H1 (cell line): ENCODE measurements around the gene LCN6. TPM values are rescaled to one million over a fixed set of nuclear protein-coding genes. Genes with fewer than 3 reads are reported as not detected.

Experiments used
- CTCF ChIA-PET: fragments of 300-600 bp; sonication (Branson Sonifier 250); formaldehyde crosslinking; loops from one replicate; lab custom pipeline; 2021; ENCODE audit not compliant: partially characterized antibody; lab: Charles Lee
- POLR2A ChIA-PET: fragments of 300-600 bp; sonication (Branson Sonifier 250); formaldehyde crosslinking; loops from one replicate; lab custom pipeline; 2021; ENCODE audit warnings: inconsistent platforms; ENCODE audit not compliant: partially characterized antibody; lab: Charles Lee
- DNase-seq, 2 experiments: peaks; one replicate each; pipeline versions ENCODE4 v3.0.0 to v3.0.0-alpha.2; 2010 to 2022; ENCODE audit warnings: low spot score in 2 of 2, low read depth in 1 of 2, mixed read lengths in 1 of 2
- FAIRE-seq: peaks from 2 replicates; lab custom pipeline; 2011; peaks lifted over from hg19 to GRCh38; lab: Jason Lieb, UNC
- H2AFZ ChIP-seq: 2 replicates; pipeline ENCODE4 v1.8.1; 2012; ENCODE audit warnings: low read length, inconsistent platforms
- H2AK5ac ChIP-seq: 2 replicates; pipeline ENCODE4 v1.6.1; 2013; ENCODE audit warnings: low read depth, low read length
- H2BK120ac ChIP-seq: replicated peaks from 2 replicates; pipeline ENCODE3; 2013; ENCODE audit warnings: low read depth, low read length, inconsistent platforms
- H2BK12ac ChIP-seq: 2 replicates; pipeline ENCODE4 v1.6.1; 2013; ENCODE audit warnings: low read depth, low read length
- H2BK15ac ChIP-seq: 2 replicates; pipeline ENCODE4 v1.6.1; 2013; ENCODE audit warnings: low read length
- H2BK20ac ChIP-seq: 2 replicates; pipeline ENCODE4 v1.6.1; 2013; ENCODE audit warnings: low read length
- H2BK5ac ChIP-seq: 2 replicates; pipeline ENCODE4 v1.6.1; 2013; ENCODE audit warnings: low read depth, low read length
- H3K14ac ChIP-seq: 2 replicates; pipeline ENCODE4 v1.6.1; 2013; ENCODE audit warnings: inconsistent platforms; ENCODE audit not compliant: insufficient read length
- H3K18ac ChIP-seq: 2 replicates; pipeline ENCODE4 v1.6.1; 2013; ENCODE audit warnings: low read length; ENCODE audit errors: extremely low read depth
- H3K23ac ChIP-seq: 2 replicates; pipeline ENCODE4 v1.6.1; 2013; ENCODE audit warnings: inconsistent platforms; ENCODE audit not compliant: insufficient read length
- H3K23me2 ChIP-seq: 2 replicates; pipeline ENCODE4 v1.6.1; 2013; ENCODE audit warnings: low read depth, low read length
- H3K27ac ChIP-seq: 2 replicates; pipeline ENCODE4 v1.6.1; 2011; ENCODE audit warnings: low read depth, low read length, inconsistent platforms
- H3K27me3 ChIP-seq, 4 experiments: replicated peaks in 1 of 4; 1 replicate in 1 of 4; 2 replicates in 3 of 4; pipeline versions ENCODE4 v1.6.1 to v1.8.1; 2011 to 2013; ENCODE audit warnings: low read length in 3 of 4, mild to moderate bottlenecking in 3 of 4, inconsistent platforms in 2 of 4, mixed read lengths in 2 of 4, moderate library complexity in 1 of 4; ENCODE audit not compliant: control insufficient read depth in 3 of 4, insufficient read depth in 3 of 4; ENCODE audit errors: extremely low read depth in 1 of 4
- H3K36me3 ChIP-seq, 4 experiments: 2 replicates each; pipeline versions ENCODE4 v1.6.1 to v1.8.1; 2011 to 2013; ENCODE audit warnings: mild to moderate bottlenecking in 4 of 4, low read length in 3 of 4, moderate library complexity in 2 of 4, control low read depth in 1 of 4, inconsistent platforms in 1 of 4; ENCODE audit not compliant: insufficient read depth in 4 of 4, control insufficient read depth in 2 of 4
- H3K4ac ChIP-seq: replicated peaks from 2 replicates; pipeline ENCODE3; 2013; ENCODE audit warnings: low read length, low read depth, mixed read lengths, inconsistent platforms; ENCODE audit not compliant: insufficient read length
- H3K4me1 ChIP-seq, 4 experiments: replicated peaks in 1 of 4; 1 replicate in 1 of 4; 2 replicates in 3 of 4; pipeline versions ENCODE4 v1.6.1 to v1.8.1; 2011 to 2013; ENCODE audit warnings: low read length in 3 of 4, inconsistent platforms in 2 of 4, mixed read lengths in 1 of 4; ENCODE audit not compliant: insufficient read depth in 4 of 4, control insufficient read depth in 3 of 4
- H3K4me2 ChIP-seq, 2 experiments: 2 replicates each; pipeline versions ENCODE4 v1.6.1 to v1.8.1; 2011 to 2013; ENCODE audit warnings: low read depth in 2 of 2, low read length in 2 of 2, control low read depth in 1 of 2, inconsistent platforms in 1 of 2, mild to moderate bottlenecking in 1 of 2; ENCODE audit not compliant: insufficient read depth in 1 of 2
- H3K4me3 ChIP-seq, 4 experiments: fragments of 200-600, 300-600 bp in 1 of 4; sonication (generic), shearing (Covaris generic), sonication (Bioruptor Twin) in 1 of 4; 2 replicates each; pipeline versions ENCODE4 v1.5.1 to v1.8.1; 2011 to 2016; ENCODE audit warnings: low read length in 4 of 4, low read depth in 3 of 4, control low read depth in 2 of 4, inconsistent platforms in 2 of 4, mild to moderate bottlenecking in 2 of 4, mixed read lengths in 1 of 4, moderate library complexity in 1 of 4; ENCODE audit not compliant: insufficient read depth in 2 of 4; ENCODE audit errors: extremely low read depth in 1 of 4
- H3K56ac ChIP-seq: replicated peaks from 2 replicates; pipeline ENCODE3; 2013; ENCODE audit warnings: low read depth, mild to moderate bottlenecking, mixed read lengths, low read length, inconsistent platforms; ENCODE audit not compliant: insufficient read length
- H3K79me1 ChIP-seq: 2 replicates; pipeline ENCODE4 v1.6.1; 2013; ENCODE audit warnings: low read depth, low read length, control low read depth
- H3K79me2 ChIP-seq, 2 experiments: 2 replicates each; pipeline versions ENCODE4 v1.6.1 to v1.8.1; 2012 to 2013; ENCODE audit warnings: low read length in 2 of 2, mild to moderate bottlenecking in 2 of 2, inconsistent platforms in 1 of 2; ENCODE audit not compliant: insufficient read depth in 2 of 2, control insufficient read depth in 1 of 2
- H3K9ac ChIP-seq, 4 experiments: replicated peaks in 1 of 4; 1 replicate in 1 of 4; 2 replicates in 3 of 4; pipeline versions ENCODE4 v1.6.1 to v1.8.1; 2011 to 2013; ENCODE audit warnings: low read depth in 3 of 4, low read length in 3 of 4, control low read depth in 2 of 4, mild to moderate bottlenecking in 2 of 4, moderate library complexity in 2 of 4, inconsistent platforms in 1 of 4; ENCODE audit errors: extremely low read depth in 1 of 4
- H3K9me3 ChIP-seq, 2 experiments: 2 replicates each; pipeline versions ENCODE4 v1.6.1 to v1.8.1; 2012 to 2013; ENCODE audit warnings: mild to moderate bottlenecking in 2 of 2, moderate library complexity in 2 of 2, control low read depth in 1 of 2, inconsistent platforms in 1 of 2, low read depth in 1 of 2, low read length in 1 of 2, mixed read lengths in 1 of 2; ENCODE audit not compliant: insufficient read depth in 2 of 2
- H4K20me1 ChIP-seq, 2 experiments: replicated peaks in 1 of 2; 2 replicates each; pipeline versions ENCODE3 to v1.8.1; 2011 to 2013; ENCODE audit warnings: inconsistent platforms in 2 of 2, low read length in 2 of 2, mild to moderate bottlenecking in 1 of 2; ENCODE audit not compliant: insufficient read depth in 2 of 2, control insufficient read depth in 1 of 2
- H4K5ac ChIP-seq: 2 replicates; pipeline ENCODE4 v1.6.1; 2013; ENCODE audit warnings: low read length, low read depth, mixed read lengths, inconsistent platforms; ENCODE audit not compliant: insufficient read length
- H4K8ac ChIP-seq: 2 replicates; pipeline ENCODE4 v1.8.0; 2013; ENCODE audit warnings: mild to moderate bottlenecking, moderate library complexity, low read length, inconsistent platforms; ENCODE audit not compliant: insufficient read depth; ENCODE audit errors: extremely low read depth
- H4K91ac ChIP-seq: replicated peaks from 2 replicates; pipeline ENCODE3; 2013; ENCODE audit warnings: low read length, mixed read lengths, inconsistent platforms; ENCODE audit not compliant: insufficient read length
- ASH2L ChIP-seq: fragments of 200-600, 300-600 bp; sonication (generic); IDR thresholded peaks from one replicate; pipeline ENCODE4 v1.7.1; 2017; ENCODE audit warnings: low read length
- CBX8 ChIP-seq: fragments of 300-800, 300-1000 bp; sonication (generic); IDR thresholded peaks from 2 replicates; pipeline ENCODE4 v1.7.1; 2016; ENCODE audit warnings: low read depth, low read length, borderline replicate concordance
- HDAC6 ChIP-seq: IDR thresholded peaks from one replicate; pipeline ENCODE4 v1.7.1; 2012; ENCODE audit warnings: low read depth, mild to moderate bottlenecking, inconsistent platforms, low read length, moderate library complexity
- JUN ChIP-seq: IDR thresholded peaks from 2 replicates; pipeline ENCODE4 v1.6.1; 2011; ENCODE audit warnings: low read depth, mild to moderate bottlenecking, improper control_type of control experiment, low read length
- POU5F1 ChIP-seq: IDR thresholded peaks from 2 replicates; pipeline ENCODE4 v1.6.1; 2011; ENCODE audit warnings: low read depth, mild to moderate bottlenecking, low read length, moderate library complexity
- SIX5 ChIP-seq: IDR thresholded peaks from 2 replicates; pipeline ENCODE4 v1.6.1; 2011; ENCODE audit warnings: mild to moderate bottlenecking, low read depth, low read length
- SP2 ChIP-seq: IDR thresholded peaks from 2 replicates; pipeline ENCODE4 v1.6.1; 2012; ENCODE audit warnings: mild to moderate bottlenecking, low read length, inconsistent platforms
- YY1 ChIP-seq: IDR thresholded peaks from 2 replicates; pipeline ENCODE4 v1.6.1; 2011; ENCODE audit warnings: low read depth, mild to moderate bottlenecking, low read length
- ZNF274 ChIP-seq: IDR thresholded peaks from 2 replicates; pipeline ENCODE4 v1.7.0; 2012; ENCODE audit warnings: low read length, borderline replicate concordance; ENCODE audit errors: extremely low read depth
- WGBS, 2 experiments: shearing (Covaris generic) in 1 of 2; methylation state at CpG; one replicate each; pipeline versions ENCODE4 v1.1.6 to v1.1.7; 2013 to 2015; ENCODE audit warnings: low lambda C conversion rate in 2 of 2, mixed read lengths in 2 of 2, inconsistent platforms in 1 of 2, low coverage in 1 of 2, missing lambda C conversion rate in 1 of 2; ENCODE audit not compliant: insufficient replicate concordance in 2 of 2, insufficient coverage in 1 of 2, insufficient read length in 1 of 2; ENCODE audit errors: extremely low coverage in 1 of 2, missing lambda C conversion rate in 1 of 2; 5-methylcytosine and 5-hydroxymethylcytosine counted together
- polyA plus RNA-seq, 7 experiments: library from polyadenylated mRNA; depleted of rRNA in 3 of 7; stranded (reverse) in 5 of 7; unstranded in 2 of 7; fragments of >200 nt in 5 of 7; fragments of 200-250 nt in 2 of 7; gene quantifications; 1 replicate in 5 of 7; 2 replicates in 1 of 7; 4 replicates in 1 of 7; pipeline versions ENCODE4 v1.2.1 to v1.2.3, GENCODE V29; 2011 to 2013; ENCODE audit warnings: missing spikeins in 2 of 7, mixed read lengths in 2 of 7
- total RNA-seq: library from RNA; stranded (reverse); fragmentation: NEBNext Ultra II Directional; extraction: Animal tissue kit (Norgen Biotek cat#: 25700); gene quantifications from 2 replicates; pipeline ENCODE4 v1.2.1, GENCODE V29; 2021
- TF ChIP-seq, protein P1 (sequence below): IDR thresholded peaks from 2 replicates; pipeline ENCODE4 v1.6.1; 2012; ENCODE audit warnings: inconsistent platforms

Gene LCN6
- total and polyA plus RNA-seq, 2 of the 8 experiments (the other 6 are each of a cell fraction or from before 2014, with no cell fraction given): not detected

DNA sequence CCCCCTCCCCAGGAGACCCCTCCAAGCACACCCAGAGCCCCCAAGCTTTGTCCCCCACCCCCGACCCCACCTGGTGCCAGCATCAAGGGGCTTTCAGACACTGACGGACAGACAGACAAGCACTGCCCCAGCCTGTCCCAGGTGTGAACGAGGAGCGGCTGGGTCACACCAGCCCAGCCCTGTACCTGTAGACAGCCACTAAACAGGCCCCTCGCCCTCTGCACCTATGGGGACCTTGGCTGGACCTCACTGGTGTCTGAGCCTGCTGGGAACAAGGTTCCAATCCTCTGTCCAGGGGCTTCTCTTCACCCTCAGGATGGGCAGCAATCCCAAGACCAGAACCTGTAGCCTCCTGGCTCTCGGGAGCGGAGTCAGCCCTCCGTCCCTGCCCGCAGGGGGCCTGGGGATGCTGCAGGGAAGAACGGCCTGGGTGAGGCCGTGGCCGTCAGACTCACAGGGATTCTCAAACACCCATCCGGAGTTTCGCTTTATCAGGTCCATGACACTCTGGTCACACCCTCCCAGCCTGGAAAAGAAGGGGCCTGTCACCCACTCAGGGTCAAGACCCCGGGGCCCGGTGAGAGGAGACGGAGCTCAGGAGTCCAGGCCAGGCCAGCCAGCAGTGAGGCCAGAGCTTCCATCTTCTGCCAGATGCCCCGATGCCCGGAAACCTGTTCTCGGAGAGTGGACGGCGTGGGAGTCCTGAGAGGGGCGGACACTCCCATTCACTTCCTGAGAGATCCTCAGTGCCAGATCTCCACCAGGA is 2.8 kb downstream of the LCN6 start:
- H2BK120ac ChIP-seq: no peak overlapping the region
- no peak overlapping the region for H3K4me3 ChIP-seq
- no peak overlapping the region for H3K9ac ChIP-seq
- 93% methylated on average over 22 of the region's 23 CpGs; no CpG with 5 or more reads in 1 of the 2 experiments for WGBS, 2 experiments
- ChIA-PET CTCF (interaction anchor here (1.1 to 4.8 kb wide), 5 partner anchors 9 to 22 kb away, joined by 5 to 36 read pairs (median 8); partner anchors contain the start of gene LCN8), POLR2A (interaction anchor here (11.7 kb wide), 1 partner anchor 16 kb away, joined by 137 read pairs; no protein-coding TSS in a partner anchor)
- no peaks in the 10 kb centered on the region; the same call in 1 of the 2 replicates for H3K23me2 ChIP-seq
- no peak overlapping the region for H2AFZ ChIP-seq
- H4K91ac ChIP-seq: no peak overlapping the region
- H3K14ac ChIP-seq: no peak overlapping the region
- H3K4ac ChIP-seq: no peak overlapping the region
- TF ChIP-seq, protein P1, sequence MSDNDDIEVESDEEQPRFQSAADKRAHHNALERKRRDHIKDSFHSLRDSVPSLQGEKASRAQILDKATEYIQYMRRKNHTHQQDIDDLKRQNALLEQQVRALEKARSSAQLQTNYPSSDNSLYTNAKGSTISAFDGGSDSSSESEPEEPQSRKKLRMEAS: no peak
- TF ChIP-seq CBX8: no peak
- no peak for TF ChIP-seq SIX5
- TF ChIP-seq YY1: no peak
- no peak for TF ChIP-seq ZNF274
- no peak for TF ChIP-seq JUN
- no peak for TF ChIP-seq POU5F1
- no peak for TF ChIP-seq ASH2L
- TF ChIP-seq SP2: no peak
- no peak for TF ChIP-seq HDAC6
- H3K56ac ChIP-seq: no peak overlapping the region
- H4K20me1 ChIP-seq: no peaks in the 10 kb centered on the region
- no peak overlapping the region for H3K18ac ChIP-seq
- H2BK20ac ChIP-seq: no peak overlapping the region
- no peak overlapping the region for H3K4me2 ChIP-seq
- H3K27me3 ChIP-seq: peaks cover 0 to 4% (median 0%) of the 10 kb centered on the region in 4 experiments; a peak in 2 of 7 replicates
- FAIRE-seq (no peak), DNase-seq (no peak)
- H3K36me3 ChIP-seq: no peaks in the 10 kb centered on the region
- no peak overlapping the region for H4K8ac ChIP-seq
- H3K4me1 ChIP-seq: peaks cover 0 to 20% (median 9%) of the 10 kb centered on the region in 4 experiments; a peak in 6 of 7 replicates
- no peaks in the 10 kb centered on the region for H3K79me1 ChIP-seq
- H2BK5ac ChIP-seq: no peak overlapping the region
- no peak overlapping the region for H2AK5ac ChIP-seq
- no peak overlapping the region for H2BK15ac ChIP-seq
- no peak overlapping the region for H4K5ac ChIP-seq
- H3K23ac ChIP-seq: no peak overlapping the region
- H3K79me2 ChIP-seq: no peaks in the 10 kb centered on the region
- H3K27ac ChIP-seq: no peak overlapping the region
- H3K9me3 ChIP-seq: no peaks in the 10 kb centered on the region
- no peak overlapping the region for H2BK12ac ChIP-seq
